GM21529 (cell line): ENCODE results near the gene FHOD1.

Source experiments
- ATAC-seq: cut with Tn5 transposase; IDR thresholded peaks from one replicate; pipeline ENCODE4 v1.9.1; 2021; ENCODE audit not compliant: unreplicated experiment

The FHOD1 gene

DNA sequence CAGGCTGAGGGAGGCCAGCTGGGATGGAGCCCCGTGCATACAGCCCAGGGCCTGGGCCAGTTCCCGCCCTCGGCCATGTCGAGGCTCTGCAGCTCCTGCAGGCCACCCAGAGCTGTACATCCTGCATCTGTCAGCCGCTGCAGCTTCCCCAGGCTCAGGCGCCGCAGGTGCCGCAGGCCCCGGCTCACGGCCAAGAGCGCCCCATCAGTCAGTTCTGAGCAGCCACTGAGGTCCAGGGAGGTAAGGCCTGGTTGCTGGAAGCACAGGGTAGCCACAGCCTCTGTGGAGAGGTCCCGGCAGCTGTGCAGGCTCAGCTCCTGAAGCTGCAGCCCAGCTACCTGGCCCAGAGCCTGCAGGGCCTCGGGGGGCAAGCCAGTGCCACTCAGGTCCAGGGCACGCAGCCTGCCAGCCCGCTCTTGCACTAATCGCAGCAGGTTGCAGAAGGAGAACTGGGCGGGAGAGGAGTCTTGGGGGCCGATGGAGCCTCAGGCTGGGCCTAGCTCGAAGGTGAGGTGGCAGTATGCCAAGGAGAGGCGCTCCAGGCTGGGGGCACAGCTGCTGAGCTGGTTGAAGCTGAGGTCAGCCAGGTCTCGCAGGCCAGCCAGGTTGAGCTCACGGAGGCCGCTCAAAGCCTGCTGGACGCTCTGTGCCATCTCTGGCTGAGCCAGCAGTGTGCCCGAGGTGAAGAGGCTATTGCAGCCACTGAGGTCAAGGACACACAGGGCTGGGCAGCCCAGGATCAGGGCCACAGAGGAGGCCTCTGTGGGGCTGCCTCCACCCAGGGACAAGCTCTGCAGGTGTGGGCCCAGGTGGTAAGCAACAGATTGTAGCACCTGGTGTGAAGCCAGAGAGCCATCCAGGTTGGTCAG lies 37.0 kb downstream of the FHOD1 start:
- no peak for ATAC-seq

DNA sequence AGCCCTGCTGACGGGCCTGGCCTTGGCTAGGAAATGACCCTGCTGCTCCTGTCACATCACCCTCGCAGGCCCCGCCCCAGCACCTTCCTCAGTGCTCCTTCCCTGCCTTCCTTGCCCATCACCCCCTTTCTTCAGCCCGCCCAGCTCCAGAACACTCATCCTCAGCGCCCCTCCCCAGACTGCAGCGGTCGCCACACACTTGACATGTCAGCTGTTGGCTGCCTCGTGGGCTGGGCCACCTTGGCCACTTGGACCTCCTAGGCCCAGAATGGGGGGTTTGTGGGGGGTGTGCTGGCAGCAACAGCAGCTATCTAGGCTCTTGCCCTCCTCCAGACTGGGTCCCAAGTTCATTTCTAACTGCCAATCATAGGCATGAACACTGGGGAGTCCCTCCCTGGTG lies 37.7 kb downstream of the FHOD1 start:
- ATAC-seq = no peak

DNA sequence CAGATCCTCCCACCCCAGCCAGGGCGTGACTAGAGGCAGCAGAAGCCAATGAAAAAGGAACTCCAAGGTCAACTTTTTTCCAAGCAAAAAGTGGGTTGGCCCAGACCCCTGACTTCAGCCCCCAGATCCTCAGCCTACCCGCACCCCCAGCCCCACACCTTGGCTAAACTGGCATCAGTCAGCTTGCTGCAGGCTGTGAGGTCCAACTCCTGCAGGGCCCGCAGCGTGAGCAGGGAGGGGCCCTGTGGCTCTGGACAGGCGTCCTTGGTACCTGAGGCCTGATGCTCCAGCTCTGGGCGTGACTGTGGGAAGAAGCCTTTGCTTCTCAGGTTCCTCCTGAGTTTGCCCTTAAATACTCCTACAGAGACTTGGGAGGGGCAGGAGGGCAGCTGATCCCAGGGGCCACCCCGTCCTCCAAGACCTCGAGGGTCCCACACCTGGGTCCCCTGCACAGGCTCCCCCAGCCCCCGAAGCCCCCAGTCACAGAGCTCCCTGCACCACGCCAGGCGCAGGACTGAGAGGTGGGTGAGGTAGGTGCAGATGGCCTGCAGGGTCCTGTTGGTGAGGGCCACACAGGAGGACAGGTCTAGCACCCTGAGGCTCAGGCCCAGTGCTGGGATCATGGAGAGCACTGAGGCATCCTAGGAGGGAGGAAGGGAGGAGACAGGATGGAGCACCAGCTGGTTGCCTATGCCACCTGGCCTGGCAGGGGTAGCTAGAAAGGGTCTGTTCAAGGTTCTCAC lies 39.0 kb downstream of the FHOD1 start:
- no peak for ATAC-seq

DNA sequence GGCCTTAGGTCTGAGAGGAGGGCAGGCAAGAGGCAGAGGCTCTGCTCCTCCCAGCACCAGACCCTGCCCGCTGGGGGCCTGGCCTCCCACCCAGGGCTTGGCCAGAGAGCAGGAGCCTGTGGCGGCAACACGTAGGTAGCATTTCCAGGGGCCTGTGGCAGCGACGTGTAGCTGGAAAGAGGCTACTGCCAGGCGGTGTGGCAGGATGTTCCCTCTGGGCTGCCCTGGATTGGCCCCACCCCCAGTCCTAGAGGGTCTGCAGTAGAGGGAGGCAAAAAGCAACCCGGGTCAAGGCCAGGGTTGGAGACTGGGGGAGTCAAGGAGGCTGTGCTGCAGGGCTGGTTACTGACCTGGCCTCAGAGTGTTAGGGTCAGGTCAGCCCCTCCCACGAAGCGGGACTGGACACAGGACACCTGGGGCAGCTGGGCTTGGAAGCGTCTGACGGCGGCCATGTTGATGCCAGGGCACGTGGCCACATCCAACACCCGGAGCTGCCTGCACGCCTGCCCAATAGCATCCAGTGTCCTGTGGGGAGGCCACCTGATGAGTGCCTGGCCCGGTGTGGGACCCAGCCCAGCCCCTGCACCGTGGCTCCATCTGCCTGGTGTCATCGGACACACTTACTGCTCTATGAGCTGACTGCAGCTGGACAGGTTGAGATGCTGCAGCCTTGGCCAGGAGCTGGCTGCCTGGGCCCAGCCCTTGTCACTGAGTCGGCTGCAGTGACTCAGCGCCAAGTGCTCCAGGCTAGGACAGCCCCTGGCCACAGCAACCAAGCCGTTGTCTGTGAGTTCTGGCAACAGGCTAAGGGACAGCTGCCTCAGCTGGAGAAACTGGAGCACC lies 39.8 kb downstream of the FHOD1 start:
- ATAC-seq = no peak

DNA sequence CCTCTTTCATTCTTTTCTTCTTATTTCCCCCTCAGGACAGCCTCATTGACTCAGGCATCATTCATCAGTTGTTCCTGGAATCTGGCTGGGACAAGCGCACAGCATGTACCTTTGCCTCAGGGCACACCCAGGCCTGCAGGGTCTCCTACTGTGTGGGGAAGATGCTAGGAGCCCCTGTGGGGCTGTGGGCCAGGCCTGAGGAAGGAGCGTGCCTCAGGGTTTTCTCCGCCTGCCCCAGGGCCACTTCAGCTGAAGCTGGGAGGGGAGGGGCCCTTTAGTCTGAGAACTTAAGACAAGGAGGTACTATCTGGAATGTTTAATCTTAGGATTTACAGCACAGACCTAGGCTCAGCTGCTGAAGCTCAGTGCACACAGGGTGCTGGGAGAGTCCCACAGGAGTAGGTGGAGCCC lies 40.4 kb downstream of the FHOD1 start:
- no peak for ATAC-seq

DNA sequence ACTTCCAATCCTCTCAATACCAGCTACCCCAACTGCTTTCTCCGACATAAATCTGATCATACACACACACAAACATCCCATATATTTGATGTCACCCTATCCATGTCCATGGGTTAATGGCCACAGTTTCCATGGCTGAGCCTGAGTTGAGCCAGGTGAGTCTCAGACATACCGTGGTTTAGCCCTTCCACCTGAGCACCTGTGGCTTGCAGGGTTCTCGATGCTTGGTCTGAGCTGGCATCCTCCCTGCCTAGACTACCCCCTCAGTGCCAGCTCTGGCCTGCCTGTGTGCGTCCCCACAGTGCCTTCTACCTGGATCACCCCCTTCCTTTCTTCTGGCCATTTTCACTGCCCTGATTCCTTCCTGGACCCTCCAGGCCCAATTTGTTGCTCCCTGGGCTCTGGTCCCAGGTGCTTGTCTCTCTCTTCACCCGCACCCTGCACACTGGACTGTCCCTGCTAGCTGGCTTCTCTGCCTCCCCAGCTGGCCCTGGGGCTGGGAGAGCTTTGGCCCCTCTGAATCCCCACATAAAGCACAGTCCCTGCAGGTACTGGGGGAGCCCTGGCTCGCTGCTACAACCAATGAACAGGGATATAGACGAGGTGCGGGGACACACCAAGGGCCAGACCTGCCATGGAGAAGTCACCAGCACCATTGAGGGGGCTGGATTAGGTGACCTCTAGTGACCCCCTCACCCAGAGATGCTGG lies 41.0 kb downstream of the FHOD1 start:
- no peak for ATAC-seq

DNA sequence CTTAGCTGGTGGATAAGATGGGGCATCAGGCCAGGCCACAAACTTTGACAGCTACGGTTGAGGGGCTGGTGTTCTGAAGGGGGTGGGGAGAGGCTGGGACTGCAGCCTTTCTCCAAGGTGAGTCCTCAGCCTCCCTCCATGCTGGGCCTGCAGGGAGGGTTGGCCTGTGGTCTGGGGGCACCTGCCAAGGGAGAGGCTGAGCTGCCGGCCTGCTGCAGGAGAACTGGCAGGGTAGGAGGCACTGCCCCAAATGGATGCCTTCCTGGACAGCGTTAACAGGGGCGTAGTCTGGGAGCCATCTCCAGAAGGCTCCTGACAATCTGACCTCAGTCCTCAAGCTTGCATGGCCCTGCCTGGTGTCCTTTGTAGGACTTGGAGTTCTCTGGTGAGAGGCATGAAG lies 43.2 kb downstream of the FHOD1 start:
- ATAC-seq = no peak

DNA sequence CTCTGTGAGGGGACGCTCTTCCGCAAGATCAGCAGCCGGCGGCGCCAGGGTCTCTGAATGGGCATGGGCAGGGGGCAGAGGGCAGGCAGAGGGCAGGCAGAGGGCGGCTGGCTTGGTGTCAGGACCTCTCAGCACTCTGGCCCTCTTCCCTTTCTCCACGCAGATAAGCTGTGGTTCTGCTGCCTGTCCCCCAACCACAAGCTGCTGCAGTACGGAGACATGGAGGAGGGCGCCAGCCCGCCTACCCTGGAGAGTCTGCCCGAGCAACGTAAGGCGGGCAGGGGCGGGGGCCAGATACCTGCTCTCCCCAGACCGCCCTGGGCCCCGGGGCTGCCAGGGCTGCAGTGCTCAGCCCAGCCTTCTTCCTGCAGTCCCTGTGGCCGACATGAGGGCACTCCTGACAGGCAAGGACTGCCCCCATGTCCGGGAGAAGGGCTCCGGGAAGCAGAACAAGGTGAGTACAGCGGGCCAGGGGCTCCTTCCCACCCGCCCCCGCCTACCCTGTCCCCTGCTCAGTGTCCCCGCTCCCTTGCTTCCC lies 44.3 kb downstream of the FHOD1 start:
- no peak for ATAC-seq

DNA sequence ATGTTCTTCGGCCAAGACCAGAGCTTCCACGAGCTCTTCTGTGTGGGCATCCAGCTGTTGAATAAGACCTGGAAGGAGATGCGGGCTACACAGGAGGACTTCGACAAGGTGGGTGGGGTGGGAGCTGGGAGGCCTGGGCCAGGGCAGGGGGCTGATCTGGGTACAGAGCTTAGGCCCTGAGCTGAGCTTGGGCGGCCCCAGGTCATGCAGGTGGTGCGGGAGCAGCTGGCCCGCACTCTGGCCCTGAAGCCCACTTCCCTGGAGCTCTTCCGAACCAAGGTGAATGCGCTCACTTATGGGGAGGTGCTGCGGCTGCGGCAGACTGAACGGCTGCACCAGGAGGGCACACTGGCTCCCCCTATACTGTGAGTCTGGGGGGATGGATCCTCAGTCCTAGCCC lies 44.9 kb downstream of the FHOD1 start:
- no peak for ATAC-seq

DNA sequence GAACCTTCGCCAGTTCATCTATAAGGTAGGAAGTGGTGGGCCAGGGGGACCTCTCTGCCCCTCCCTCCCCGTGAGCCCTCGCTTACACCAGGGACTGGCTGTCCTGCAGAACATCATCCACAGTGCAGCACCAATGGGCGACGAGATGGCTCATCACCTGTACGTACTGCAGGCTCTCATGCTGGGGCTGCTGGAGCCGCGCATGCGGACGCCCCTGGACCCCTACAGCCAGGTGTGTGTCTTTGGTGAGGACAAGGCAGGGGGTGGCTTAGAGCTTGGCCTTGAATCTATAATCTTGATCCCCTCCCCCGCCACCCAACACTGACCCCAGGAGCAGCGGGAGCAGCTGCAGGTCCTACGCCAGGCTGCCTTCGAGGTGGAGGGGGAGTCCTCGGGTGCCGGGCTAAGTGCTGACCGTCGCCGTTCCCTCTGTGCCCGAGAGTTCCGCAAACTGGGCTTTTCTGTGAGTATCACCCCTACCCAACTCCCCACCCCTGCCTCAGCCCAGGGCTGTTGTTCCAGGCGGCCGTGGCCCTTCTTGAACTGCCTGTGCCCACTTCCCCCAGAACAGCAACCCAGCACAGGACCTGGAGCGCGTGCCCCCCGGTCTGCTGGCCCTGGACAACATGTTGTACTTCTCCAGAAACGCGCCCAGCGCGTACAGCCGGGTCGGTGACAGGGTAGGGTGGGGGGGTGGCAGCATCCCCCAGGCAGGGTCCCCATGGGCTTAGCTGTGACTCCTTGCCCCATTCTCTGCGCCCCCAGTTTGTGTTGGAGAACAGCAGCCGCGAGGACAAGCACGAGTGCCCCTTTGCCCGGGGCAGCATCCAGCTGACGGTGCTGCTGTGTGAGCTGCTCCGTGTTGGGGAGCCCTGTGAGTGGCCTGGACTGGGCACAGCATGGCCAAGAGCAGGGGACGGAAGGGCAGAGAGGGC lies 45.6 kb downstream of the FHOD1 start:
- ATAC-seq = no peak

DNA sequence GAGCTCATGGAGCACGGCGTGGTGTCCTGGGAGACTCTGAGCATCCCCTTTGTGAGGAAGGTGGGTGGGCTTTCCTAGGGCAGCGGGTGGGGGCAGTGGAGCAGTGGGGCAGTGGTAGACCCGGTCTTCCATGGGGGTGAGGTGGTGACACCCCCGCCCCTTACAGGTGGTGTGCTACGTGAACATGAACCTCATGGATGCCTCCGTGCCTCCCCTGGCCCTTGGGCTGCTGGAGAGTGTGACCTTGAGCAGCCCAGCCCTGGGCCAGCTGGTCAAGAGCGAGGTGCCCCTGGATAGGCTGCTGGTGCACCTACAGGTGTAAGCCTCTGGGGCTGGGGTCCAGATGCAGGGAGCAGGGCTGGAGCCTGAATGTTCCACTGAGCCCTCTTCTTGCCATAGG lies 46.8 kb downstream of the FHOD1 start:
- no peak for ATAC-seq

DNA sequence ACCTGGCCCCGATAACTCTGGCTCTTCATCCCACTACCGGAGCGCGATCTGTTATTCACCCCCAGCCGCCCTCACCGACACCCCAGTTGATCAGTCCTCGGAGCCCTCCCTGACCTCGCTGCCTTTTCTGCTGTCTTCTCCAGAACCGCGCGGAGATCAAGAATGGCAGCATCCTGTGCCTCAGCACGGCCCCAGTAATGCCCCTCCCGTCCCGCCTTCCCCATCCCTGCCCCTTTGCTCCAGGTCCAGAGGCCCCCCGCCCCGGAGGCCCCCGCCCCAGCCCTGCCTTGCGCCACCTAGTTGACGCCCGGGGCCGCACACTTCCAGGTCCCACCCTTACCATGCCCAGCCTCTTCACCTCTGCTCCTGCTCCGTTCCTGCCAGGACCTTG lies 47.5 kb downstream of the FHOD1 start:
- ATAC-seq = no peak

DNA sequence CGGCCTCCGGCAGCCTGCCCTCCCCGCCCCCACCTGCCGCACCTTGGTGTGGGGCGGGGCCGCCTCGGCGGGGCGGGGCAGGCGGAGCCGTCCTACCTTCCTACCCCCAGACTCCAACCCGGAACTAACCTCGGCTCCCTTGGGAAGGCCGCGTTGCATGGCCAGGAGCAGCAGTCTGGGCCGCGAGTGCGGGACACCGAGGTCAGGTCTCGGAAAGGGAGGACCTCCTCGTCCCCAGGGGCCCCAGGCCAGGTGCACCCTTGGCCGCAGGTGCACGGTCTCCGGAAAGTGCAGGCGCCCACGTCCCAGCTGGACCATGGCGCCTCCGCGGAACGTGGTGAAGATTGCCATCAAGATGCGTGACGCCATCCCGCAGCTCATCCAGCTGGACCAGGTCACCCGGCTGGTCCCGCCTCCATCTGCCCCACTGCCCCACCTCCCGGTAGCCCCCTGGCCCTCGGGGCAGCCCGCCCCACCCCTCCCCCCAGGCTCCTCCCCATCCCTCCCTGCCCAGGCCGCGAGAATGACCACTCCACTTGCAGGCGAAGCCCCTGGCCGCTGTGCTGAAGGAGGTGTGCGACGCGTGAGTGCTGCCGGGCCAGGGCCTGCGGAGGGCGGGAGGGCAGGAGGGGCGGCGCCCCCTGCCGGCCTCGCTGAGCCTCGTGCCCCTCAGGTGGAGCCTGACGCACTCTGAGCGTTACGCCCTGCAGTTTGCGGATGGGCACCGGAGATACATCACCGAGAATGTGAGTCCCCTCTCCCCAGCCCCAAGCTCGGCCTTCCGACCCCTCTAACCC lies 48.1 kb downstream of the FHOD1 start, which contains the start of gene ELMO3:
Gene ELMO3, plus strand, starts transcription at position 121 of the 797 bp plus-strand sequence. Its CDS starts 196 bp downstream, at position 317.
- no peak for ATAC-seq

DNA sequence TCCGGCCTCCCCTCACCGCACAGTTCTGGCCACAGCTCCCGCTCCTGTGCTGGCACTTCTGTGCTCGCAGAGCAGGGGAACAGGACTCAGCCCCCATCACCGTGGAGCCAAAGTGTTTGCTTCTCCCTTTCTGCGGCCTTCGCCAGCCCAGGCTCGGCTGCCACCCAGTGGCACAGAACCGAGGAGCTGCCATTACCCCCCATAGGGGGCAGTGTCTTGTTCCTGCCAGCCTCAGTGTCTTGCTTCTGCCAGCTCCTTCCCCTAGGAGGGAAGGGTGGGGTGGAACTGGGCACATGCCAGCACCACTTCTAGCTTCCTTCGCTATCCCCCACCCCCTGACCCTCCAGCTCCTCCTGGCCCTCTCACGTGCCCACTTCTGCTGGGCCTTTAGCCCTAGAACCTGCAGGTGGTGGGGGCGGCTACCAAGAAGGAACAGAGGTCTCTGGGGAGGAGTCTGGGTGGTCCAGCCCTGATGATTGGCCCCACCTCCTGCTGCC lies 49.0 kb downstream of the FHOD1 start:
- ATAC-seq = no peak

DNA sequence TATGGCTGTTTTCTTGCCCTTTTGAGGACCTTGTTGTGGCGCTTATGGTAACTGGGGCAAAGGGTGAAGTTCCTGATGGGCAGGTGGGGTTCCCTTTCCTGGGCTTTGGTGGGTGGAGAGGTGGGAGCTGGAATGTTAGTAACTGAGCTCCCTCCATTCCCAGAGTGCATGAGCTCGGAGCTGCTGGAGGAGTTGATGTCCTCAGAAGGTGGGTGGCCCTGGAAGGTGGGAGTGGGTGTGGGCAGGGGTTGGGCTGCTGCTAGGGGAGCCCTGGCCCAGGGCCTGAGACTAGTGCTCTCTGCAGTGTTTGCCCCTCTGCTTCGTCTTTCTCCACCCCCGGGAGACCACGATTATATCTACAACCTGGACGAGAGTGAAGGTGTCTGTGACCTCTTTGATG lies 49.6 kb downstream of the FHOD1 start:
- no peak for ATAC-seq

DNA sequence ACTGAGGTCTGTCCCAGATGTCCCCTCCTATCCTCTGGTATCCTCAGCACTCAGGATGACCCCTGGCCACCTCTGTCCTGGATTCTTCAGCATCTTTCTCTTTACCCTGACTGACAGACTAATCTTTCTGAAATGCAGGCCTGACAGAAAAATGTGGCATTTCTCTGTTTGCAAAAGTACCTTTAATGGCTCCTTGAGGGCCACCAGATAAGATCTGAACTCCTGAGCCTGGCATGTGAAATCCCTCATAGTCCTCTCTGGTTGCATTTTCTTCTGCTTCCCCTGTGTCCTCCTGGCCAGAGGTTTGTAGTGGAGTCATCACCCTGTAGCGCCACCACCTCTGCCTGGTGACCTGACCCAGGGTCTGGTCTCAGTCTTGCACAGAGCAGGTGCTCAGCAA lies 50.4 kb downstream of the FHOD1 start:
- no peak for ATAC-seq

DNA sequence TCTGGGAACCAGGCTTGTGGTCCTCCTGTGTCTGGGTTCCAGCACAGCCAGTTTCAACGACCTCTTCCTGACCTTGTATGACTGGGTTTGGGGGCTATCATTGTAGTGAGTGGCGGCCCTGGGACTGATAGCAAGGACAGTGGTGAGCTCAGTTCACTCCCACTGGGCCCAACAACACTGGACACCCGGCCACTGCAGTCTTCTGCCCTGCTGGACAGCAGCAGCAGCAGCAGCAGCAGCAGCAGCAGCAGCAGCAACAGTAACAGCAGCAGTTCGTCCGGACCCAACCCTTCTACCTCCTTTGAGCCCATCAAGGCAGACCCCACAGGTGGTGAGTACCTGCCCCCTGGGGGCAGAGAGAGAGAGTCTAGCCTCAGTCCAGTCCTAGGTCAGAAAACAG lies 51.6 kb downstream of the FHOD1 start:
- ATAC-seq = no peak

DNA sequence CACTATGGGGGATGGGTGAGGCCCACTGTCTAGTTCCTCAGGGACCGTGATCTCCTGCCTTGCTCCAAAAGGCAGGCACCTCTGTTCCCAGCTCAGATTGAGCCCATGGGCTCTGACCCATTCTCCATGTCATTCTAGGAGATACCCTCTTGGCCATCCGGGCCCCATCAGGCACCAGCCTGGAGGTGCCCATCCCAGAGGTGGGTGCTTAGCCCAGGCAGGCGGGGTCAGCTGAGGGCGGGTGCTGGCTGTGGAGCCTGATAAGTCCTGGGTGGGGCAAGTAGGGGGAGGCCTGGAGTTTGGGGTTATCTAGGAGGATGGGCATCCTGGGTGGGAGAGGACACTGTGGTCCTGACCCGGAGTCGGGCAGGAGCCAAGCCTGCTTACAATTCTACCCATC lies 53.0 kb downstream of the FHOD1 start:
- ATAC-seq = no peak
